ENCODE measurements around the gene ANKRD40. TPM values are rescaled to one million over a fixed set of nuclear protein-coding genes. Genes with fewer than 3 reads are reported as not detected.

Gene ANKRD40
- total RNA-seq, 1 experiment from 2014 or later, result 72.0 TPM

- Histone ChIP-seq H3K9me3 (ENCODE audit: control insufficient read depth in 1 of 2, insufficient read depth in 1 of 2, low read depth in 1 of 2, low read length in 2 of 2) (no peaks in the 10 kb centered on the region), H3K4me2 (ENCODE audit: low read length) (peak overlapping the region; percentile 79), H3K9ac (ENCODE audit: low read length) (peak overlapping the region; percentile 71), H3K4me3 (replicated peaks in 1 of 2; ENCODE audit: low read depth in 1 of 2, low read length in 2 of 2) (peak overlapping the region; percentile 18 to 48), H3K9me2 (ENCODE audit: insufficient read depth) (no peaks in the 10 kb centered on the region), H4K20me1 (ENCODE audit: insufficient read depth) (no peaks in the 10 kb centered on the region), H3K79me2 (ENCODE audit: insufficient read depth, low read length) (no peaks in the 10 kb centered on the region), H3K27ac (ENCODE audit: low read depth, low read length) (peak overlapping the region; percentile 97), H3K36me3 (ENCODE audit: control insufficient read depth in 1 of 2, insufficient read depth in 2 of 2, low read length in 2 of 2) (no peaks in the 10 kb centered on the region), H2AFZ (ENCODE audit: low read depth, low read length, poor library complexity, severe bottlenecking) (no peak overlapping the region), H3K27me3 (ENCODE audit: insufficient read depth, low read length) (no peaks in the 10 kb centered on the region), H3K4me1 (ENCODE audit: control insufficient read depth in 1 of 2, insufficient read depth in 2 of 2, low read length in 2 of 2) (peaks cover 79 to 96% of the 10 kb centered on the region in 2 experiments)
- BruUV-seq (replicated peaks), result TSS peak; percentile 36
- intact Hi-C loops (cut with micrococcal nuclease), result no loop called here
- DNase-seq (ENCODE audit: low read depth, low spot score) (no peak), ATAC-seq (peak; percentile 39)
- ChIA-PET CTCF (interaction anchor here (0.9 to 2.3 kb wide), 8 partner anchors 10 to 134 kb away, joined by 3 to 11 read pairs (median 6); no protein-coding TSS in a partner anchor), POLR2A (interaction anchor here (0.8 to 4.9 kb wide), 10 partner anchors 8 to 125 kb away, joined by 3 to 36 read pairs (median 6); partner anchors contain the start of gene LUC7L3), RAD21 (ENCODE audit: low non-redundant PET in 1 of 2, low total read pairs in 2 of 2, uncharacterized antibody in 2 of 2, unreplicated experiment in 2 of 2) (interaction anchor here (0.8 to 1.7 kb wide), 3 partner anchors 46 to 54 kb away, joined by 3 to 5 read pairs (median 3); no protein-coding TSS in a partner anchor)
- TF ChIP-seq POLR2A (IDR thresholded peaks at IDR 0.05; ENCODE audit: borderline replicate concordance, extremely low read depth, insufficient read depth, insufficient read length), result peak; percentile 81
- TF ChIP-seq JUND (IDR thresholded peaks at IDR 0.05), result no peak
- TF ChIP-seq ZFX (IDR thresholded peaks at IDR 0.05), result peak; percentile 77
- TF ChIP-seq CBX3 (IDR thresholded peaks at IDR 0.05; ENCODE audit: low read depth), result 0 out of 2 replicates have a peak, but pooled peaks have one; percentile 3
- no peak for TF ChIP-seq EZH2phosphoT487 (IDR thresholded peaks at IDR 0.05; ENCODE audit: borderline replicate concordance)
- TF ChIP-seq MAX (IDR thresholded peaks at IDR 0.05), result peak; percentile 42; the same call in 1 of the 2 replicates
- peak; percentile 62 for TF ChIP-seq POLR2AphosphoS5 (IDR thresholded peaks at IDR 0.05; ENCODE audit: low read depth, low read length)
- TF ChIP-seq SP1 (IDR thresholded peaks at IDR 0.05; ENCODE audit: low read depth), result peak; percentile 59
- TF ChIP-seq TCF7L2 (IDR thresholded peaks at IDR 0.05; ENCODE audit: borderline replicate concordance, extremely low read depth, insufficient read depth, insufficient read length), result peak; percentile 59
- no peak for TF ChIP-seq CTCF (IDR thresholded peaks at IDR 0.05 in 2 of 3, conservative IDR thresholded peaks at IDR 0.05 in 1 of 3; ENCODE audit: borderline replicate concordance in 1 of 3, insufficient read depth in 1 of 3, low read depth in 2 of 3, low read length in 2 of 3)
- peak; percentile 32 for TF ChIP-seq ZBTB33 (IDR thresholded peaks at IDR 0.05; ENCODE audit: extremely low read depth, insufficient replicate concordance, low read length)
These were observed 22.9 kb downstream of the ANKRD40 start for GRCh38 chr17:50684612-50685333.
